DOHH2 (cell line): ENCODE measurements around the gene THBS2.

ENCODE experiments used
- EZH2phosphoT487 ChIP-seq: fragments of 200-600 bp; sonication (generic); IDR thresholded peaks from 2 replicates; pipeline ENCODE4 v1.6.1; 2017; ENCODE audit warnings: borderline replicate concordance, mild to moderate bottlenecking, antibody characterized with exemption, low read length, moderate library complexity, mixed read lengths
- TF ChIP-seq, protein P1 (sequence below): fragments of 200-600 bp; sonication (generic); IDR thresholded peaks from one replicate; pipeline ENCODE4 v1.5.1; 2014; ENCODE audit warnings: antibody characterized with exemption, mild to moderate bottlenecking, low read depth, low read length; ENCODE audit not compliant: poor library complexity, severe bottlenecking

- TF ChIP-seq, protein P1, sequence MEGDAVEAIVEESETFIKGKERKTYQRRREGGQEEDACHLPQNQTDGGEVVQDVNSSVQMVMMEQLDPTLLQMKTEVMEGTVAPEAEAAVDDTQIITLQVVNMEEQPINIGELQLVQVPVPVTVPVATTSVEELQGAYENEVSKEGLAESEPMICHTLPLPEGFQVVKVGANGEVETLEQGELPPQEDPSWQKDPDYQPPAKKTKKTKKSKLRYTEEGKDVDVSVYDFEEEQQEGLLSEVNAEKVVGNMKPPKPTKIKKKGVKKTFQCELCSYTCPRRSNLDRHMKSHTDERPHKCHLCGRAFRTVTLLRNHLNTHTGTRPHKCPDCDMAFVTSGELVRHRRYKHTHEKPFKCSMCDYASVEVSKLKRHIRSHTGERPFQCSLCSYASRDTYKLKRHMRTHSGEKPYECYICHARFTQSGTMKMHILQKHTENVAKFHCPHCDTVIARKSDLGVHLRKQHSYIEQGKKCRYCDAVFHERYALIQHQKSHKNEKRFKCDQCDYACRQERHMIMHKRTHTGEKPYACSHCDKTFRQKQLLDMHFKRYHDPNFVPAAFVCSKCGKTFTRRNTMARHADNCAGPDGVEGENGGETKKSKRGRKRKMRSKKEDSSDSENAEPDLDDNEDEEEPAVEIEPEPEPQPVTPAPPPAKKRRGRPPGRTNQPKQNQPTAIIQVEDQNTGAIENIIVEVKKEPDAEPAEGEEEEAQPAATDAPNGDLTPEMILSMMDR: no peak
- TF ChIP-seq EZH2phosphoT487: no peak
Observed at GRCh38 chr6:169189182-169189581, 64.5 kb downstream of the THBS2 start.
